DMS153 treated with DMSO at 0.1 percent for 48 hours (cell line): ENCODE measurements around the gene TNP2.
"Not testable (repeated sequence)": the region's sequence is repeated elsewhere in the genome, so short reads cannot be mapped to it uniquely, and the experiment has no call there.

ENCODE experiments used
- DNase-seq: peaks from one replicate; lab custom pipeline; 2025; ENCODE audit not compliant: unreplicated experiment; lab: John Stamatoyannopoulos, UW

Gene TNP2

DNA sequence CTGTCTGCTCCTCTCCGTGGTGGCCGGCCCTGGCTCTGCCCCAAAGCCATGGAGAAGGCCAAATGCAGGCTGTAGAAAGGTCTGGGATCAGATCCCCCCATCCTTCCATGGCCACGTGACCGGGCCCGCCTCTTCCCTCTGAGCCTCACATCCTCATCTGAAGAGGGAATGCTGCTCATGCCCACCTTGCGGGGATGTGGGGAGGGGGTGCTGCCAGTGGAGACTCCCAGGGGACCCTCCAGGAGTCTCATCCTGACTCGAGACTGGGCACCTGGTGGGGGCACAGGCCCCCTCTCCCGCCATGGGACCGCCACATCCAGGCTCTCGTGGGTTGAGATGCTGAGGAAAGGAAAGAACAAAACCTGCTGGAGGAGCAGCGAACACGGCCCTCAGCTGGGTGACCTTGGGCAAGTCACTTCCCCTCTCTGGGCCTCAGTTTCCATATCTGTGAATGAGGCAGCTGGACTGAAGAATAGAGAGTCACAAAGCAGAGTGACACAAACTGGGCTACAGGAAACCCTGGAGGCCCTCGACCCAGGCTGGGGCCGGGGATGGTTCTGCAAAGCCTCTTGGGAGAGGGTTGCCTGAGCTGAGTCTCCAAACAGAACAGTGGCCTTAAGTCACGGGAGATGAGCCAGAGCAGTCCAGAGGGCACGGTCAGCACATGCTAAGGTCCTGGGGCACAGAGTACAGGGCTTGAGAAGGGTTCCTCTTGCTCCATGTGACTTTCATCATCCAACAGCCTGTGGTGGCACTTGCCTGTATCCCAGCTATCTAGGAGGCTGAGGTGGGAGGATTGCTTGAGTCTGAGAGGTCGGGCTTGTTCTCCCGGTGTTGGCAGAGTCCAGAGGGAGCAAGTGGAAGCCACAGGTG is 43.2 kb downstream of the TNP2 start:
- DNase-seq = no peak

DNA sequence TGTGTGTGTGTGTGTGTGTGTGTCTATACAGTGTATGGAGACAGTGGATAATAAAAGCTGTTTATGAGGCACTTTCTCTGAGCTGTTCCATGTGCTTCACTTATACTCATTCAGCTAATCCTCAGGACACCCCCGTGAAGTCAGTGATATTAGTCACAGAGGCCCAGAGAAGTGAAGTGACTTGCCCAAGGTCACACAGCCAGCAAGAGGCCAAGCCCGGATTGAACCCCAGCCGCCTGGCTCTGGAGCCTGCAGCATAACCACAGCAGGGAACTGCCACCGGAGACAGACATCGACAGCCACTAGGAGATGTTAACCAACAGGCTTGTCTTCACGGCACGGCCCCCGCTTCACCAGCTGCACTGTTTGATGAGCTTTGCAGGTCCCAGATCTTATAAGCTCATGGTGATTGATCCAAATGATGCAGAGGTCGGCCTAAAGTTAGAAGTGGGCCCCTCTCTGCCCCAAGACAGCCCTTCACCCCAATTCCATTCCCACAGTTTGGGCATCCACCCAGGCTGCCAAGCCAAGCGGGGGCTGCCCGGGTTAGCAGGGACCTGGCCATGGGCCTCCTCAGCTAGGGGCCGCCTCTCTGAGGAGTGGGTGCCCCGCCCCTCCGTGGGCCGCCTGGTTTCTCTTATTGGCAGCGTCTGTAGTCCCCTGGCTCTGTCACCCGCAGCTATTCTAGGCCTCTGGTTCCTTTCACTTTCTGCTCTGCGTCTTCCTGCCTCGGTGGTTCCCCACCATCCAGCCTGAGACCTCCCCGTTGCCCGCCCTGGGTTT is 44.0 kb downstream of the TNP2 start:
- DNase-seq = no peak

DNA sequence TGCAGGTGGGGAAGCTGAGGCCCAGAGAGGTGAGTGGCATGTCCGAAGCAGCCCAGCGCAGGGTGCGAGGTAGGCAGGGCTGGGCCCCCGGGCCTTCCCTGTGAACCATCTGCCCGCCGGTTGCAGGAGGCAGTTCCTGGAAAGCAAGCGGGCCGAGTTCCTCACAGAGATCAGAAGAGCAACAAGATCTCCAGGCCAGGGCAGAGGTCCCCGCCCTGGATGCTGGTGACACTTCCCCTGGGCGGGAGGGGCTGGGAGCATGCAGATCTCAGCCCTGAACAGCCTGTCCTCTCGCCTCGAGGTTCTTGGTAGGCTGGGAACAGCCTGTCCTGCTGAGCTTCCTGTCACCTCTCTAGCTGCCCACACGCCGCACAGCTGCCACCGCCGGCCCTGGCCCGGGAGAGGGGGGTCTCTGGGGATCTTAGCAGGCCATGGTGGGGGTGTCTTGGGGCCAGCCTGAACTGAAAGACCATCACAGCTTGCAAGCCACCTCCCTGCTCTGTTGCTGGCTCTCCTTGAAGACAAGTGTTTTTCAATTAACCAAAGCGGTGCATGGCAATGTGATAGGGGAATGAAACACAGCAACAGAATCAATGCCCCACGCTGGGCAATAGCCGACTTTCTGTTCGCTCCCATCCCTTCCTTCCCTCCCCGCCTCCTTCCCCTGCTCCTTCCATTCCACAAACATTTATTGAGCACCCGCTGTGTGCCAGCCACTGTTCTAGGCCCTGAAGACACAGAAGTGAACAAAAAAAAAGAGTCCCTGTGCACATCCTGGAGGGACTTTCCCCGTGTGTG is 44.8 kb downstream of the TNP2 start:
- DNase-seq = no peak

DNA sequence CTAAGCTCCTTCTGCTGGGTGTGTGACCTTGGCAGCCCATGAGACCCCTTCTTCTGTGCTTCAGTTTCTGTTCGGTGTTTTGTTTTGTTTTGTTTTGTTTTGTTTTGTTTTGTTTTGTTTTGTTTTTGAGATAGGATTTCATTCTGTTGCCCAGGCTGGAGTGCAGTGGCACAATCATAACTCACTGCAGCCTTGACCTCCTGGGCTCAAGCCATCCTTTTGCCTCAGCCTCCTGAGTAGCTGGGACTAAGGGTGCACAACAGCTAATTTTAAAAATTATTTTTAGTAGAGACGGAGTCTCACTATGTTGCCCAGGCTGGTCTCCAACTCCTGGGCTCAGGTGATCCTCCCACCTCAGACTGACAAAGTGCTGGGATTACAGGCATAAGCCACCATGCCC is 48.6 kb downstream of the TNP2 start:
- DNase-seq = not testable (repeated sequence)

DNA sequence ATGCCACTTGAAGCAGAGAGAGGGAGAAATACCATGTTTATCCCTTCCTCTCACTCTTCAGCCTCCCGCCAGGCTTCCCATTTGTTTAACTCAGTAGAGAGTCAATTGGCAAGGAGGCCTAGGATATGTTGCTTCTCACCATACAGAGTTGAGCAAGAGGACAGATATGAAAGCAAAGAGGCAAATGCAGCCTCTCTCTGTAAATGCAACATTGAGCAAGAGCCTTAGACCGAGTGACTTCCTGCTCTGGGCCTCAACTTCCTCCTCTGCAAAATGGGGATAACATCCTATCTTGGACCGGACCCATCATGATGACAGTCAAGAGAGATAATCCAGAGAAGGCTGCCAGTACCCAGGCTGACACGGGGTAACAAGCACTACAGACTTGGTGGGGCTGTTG is 49.9 kb downstream of the TNP2 start:
- no peak for DNase-seq

DNA sequence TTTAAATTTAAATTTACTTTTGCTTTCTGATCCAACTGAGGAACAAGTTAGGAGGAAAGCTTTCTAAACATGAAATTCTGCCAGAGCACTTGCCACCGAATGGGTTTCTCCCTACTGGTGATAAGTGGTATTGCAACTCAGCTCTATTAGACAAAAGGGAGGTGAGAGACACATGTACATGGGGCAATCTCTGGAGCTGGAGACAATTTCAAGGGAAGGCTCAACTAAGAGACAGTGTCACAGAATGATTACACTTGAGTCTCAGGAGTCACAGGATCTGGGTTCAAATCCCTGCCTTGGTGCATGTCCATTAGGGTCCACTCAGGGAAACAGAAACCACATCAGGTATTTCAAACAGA is 50.5 kb downstream of the TNP2 start:
- no peak for DNase-seq
